Glutamatergic neuron (in vitro differentiated cells): ENCODE measurements around the gene FGFBP1. TPM values are rescaled to one million over a fixed set of nuclear protein-coding genes. Genes with fewer than 3 reads are reported as not detected.

Source experiments
- DNase-seq: peaks from one replicate; pipeline ENCODE4 v3.0.0; 2022
- H3K27ac Mint-ChIP-seq: one replicate; pipeline ENCODE4 v1.8.0; 2020; ENCODE audit warnings: mild to moderate bottlenecking, mixed read lengths, inconsistent platforms; ENCODE audit not compliant: unreplicated experiment
- H3K27me3 Mint-ChIP-seq: one replicate; pipeline ENCODE4 v1.8.0; 2020; ENCODE audit warnings: mild to moderate bottlenecking, moderate library complexity, mixed read lengths, inconsistent platforms; ENCODE audit not compliant: unreplicated experiment
- H3K36me3 Mint-ChIP-seq: one replicate; pipeline ENCODE4 v1.8.0; 2020; ENCODE audit warnings: mild to moderate bottlenecking, mixed read lengths, inconsistent platforms; ENCODE audit not compliant: unreplicated experiment
- H3K4me1 Mint-ChIP-seq: one replicate; pipeline ENCODE4 v1.8.0; 2020; ENCODE audit warnings: mild to moderate bottlenecking, low read depth, mixed read lengths, inconsistent platforms; ENCODE audit not compliant: unreplicated experiment
- H3K4me3 Mint-ChIP-seq: one replicate; pipeline ENCODE4 v1.8.0; 2020; ENCODE audit warnings: mild to moderate bottlenecking, mixed read lengths, inconsistent platforms; ENCODE audit not compliant: unreplicated experiment
- H3K9me3 Mint-ChIP-seq: one replicate; pipeline ENCODE4 v1.8.0; 2020; ENCODE audit warnings: mild to moderate bottlenecking, moderate library complexity, mixed read lengths, inconsistent platforms; ENCODE audit not compliant: unreplicated experiment
- total RNA-seq: library from RNA; stranded (reverse); fragmentation: NEBNext Ultra II Directional; extraction: Animal tissue kit (Norgen Biotek cat#: 25700); gene quantifications from one replicate; pipeline ENCODE4 v1.2.1, GENCODE V29; 2021; ENCODE audit not compliant: unreplicated experiment
- TF ChIP-seq, protein P1 (sequence below): fragments of 200-600 bp; sonication (generic); IDR thresholded peaks from one replicate; pipeline ENCODE4 v1.5.0; 2021; ENCODE audit not compliant: partially characterized antibody, unreplicated experiment

The FGFBP1 gene
- total RNA-seq, 1 donor from 2014 or later, result not detected

DNA sequence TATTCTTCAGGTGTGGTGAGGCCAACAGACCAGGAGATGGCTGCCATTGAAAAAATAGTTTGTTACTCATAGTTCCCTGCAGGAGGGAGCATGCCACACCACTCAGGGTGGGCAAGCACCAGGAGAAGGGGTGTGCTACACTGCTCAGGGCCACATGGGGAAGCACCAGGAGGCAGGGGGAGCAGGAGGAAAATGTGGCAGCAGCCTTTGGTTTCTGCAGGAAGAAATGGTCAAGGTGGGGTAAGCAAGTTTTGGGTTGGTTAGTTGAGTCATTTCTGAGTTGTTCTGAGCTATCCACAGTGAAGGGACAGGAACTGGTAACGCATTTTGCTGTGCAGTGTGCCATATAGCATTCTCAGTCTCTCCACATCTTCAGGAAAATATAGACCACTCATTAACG is 23.8 kb downstream of the FGFBP1 start:
- Mint-ChIP-seq H3K27ac (no peak overlapping the region), H3K36me3 (peaks cover 5% of the 10 kb centered on the region), H3K9me3 (no peaks in the 10 kb centered on the region)

DNA sequence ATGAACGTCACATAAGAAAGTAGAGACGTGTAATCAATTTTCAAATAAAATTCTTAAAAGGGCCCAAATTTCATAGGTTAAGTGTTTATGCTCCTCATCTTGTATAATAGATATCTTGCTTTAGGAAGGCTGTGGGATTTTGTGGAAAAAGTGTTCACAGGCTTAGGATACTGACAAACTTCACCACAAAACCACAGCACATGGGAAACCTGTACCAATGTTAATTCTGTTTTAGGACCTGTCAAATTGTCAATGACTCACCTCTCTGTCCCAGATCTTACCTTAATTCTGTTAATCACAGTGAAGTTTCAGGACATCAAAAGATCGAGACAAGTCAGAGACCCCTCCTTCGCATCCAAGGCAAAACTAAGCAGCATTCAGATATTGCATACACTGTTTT is 24.2 kb downstream of the FGFBP1 start:
- DNase-seq, result no peak
- H3K4me1 Mint-ChIP-seq, result no peaks in the 10 kb centered on the region
- H3K4me3 Mint-ChIP-seq, result no peak overlapping the region
- no peaks in the 10 kb centered on the region for H3K9me3 Mint-ChIP-seq
- H3K27ac Mint-ChIP-seq, result no peak overlapping the region
- no peaks in the 10 kb centered on the region for H3K27me3 Mint-ChIP-seq
- TF ChIP-seq, protein P1, sequence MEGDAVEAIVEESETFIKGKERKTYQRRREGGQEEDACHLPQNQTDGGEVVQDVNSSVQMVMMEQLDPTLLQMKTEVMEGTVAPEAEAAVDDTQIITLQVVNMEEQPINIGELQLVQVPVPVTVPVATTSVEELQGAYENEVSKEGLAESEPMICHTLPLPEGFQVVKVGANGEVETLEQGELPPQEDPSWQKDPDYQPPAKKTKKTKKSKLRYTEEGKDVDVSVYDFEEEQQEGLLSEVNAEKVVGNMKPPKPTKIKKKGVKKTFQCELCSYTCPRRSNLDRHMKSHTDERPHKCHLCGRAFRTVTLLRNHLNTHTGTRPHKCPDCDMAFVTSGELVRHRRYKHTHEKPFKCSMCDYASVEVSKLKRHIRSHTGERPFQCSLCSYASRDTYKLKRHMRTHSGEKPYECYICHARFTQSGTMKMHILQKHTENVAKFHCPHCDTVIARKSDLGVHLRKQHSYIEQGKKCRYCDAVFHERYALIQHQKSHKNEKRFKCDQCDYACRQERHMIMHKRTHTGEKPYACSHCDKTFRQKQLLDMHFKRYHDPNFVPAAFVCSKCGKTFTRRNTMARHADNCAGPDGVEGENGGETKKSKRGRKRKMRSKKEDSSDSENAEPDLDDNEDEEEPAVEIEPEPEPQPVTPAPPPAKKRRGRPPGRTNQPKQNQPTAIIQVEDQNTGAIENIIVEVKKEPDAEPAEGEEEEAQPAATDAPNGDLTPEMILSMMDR, result no peak
- peaks cover 5% of the 10 kb centered on the region for H3K36me3 Mint-ChIP-seq

More for the DNA sequence above, 23.8 kb downstream of the FGFBP1 start:
- Mint-ChIP-seq H3K4me1 (no peaks in the 10 kb centered on the region), H3K27me3 (no peaks in the 10 kb centered on the region), H3K4me3 (no peak overlapping the region)
- TF ChIP-seq, protein P1, result no peak
- DNase-seq, result no peak

DNA sequence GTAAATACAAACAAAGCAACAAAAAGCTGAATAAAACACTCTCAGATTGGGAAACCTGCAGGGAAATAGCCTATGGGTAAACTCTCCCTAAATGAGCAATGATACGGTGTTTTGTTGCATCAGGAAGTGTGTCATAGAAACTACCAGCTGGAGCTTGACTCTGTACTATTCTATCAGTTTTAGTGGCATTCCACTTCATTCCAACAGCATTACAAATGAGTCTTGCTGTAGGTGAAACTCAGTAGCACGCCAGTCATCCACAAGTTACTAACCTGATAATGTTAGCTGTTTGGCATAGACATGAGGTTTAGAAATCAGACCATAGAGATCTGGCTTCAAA is 24.9 kb downstream of the FGFBP1 start:
- H3K4me3 Mint-ChIP-seq, result no peak overlapping the region
- no peaks in the 10 kb centered on the region for H3K27me3 Mint-ChIP-seq
- no peaks in the 10 kb centered on the region for H3K4me1 Mint-ChIP-seq
- TF ChIP-seq, protein P1, result no peak
- H3K9me3 Mint-ChIP-seq, result no peaks in the 10 kb centered on the region
- peaks cover 5% of the 10 kb centered on the region for H3K36me3 Mint-ChIP-seq
- no peak overlapping the region for H3K27ac Mint-ChIP-seq
- no peak for DNase-seq

DNA sequence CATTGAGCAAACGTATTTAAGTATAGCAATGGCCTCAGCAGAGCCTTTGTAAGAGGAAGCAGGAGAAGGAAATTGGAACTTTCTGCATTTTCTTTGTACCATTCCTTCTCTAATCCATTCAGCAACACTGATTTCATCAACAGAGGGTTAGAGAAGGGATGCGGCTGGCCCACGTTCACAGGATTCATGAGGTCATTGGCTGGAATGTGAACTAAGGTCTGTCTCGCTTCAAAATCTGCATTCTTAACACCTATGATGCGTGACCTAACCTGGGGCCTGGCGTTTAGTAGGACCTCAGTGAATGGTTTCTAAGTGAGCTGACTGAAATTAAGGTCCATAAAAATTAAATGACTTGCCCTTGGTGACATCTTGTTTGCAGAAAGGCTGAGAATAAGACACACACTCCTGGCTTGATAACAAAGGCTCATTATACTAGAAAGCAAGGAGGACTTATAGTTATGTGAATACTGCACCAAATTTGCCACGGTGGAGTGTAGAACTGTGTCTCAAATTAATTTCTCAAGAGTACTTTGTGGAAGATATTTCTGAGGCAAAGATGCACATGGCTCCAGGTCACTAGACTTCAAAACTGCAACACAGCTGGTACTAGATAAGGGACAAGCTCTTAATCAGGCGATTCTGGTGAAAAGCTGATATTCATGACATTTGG is 25.4 kb downstream of the FGFBP1 start:
- Mint-ChIP-seq H3K4me3 (no peak overlapping the region), H3K27ac (no peak overlapping the region)
- TF ChIP-seq, protein P1, result no peak

DNA sequence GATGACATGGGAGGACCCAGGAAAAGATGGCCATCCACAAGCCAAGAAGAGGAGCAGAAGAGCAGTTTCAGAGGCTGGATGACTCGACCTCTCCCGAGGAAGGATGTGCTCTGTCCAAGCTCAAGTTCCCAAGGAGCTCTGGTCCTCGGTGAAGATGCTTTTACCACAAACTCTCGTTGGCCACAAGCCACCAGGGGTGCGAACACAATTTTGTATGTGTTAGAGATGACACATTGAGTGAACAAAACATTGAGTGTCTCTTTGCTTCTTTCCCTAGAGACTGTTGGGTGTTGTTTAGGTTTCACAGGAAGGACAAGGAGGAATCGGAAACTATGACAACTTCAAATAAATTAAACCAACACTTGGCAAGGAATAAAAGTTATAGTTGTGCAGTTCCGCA is 26.3 kb downstream of the FGFBP1 start:
- no peak overlapping the region for H3K27ac Mint-ChIP-seq
- no peaks in the 10 kb centered on the region for H3K9me3 Mint-ChIP-seq
- H3K36me3 Mint-ChIP-seq, result peaks cover 5% of the 10 kb centered on the region
- no peak overlapping the region for H3K4me3 Mint-ChIP-seq
- no peaks in the 10 kb centered on the region for H3K27me3 Mint-ChIP-seq
- no peak for DNase-seq
- peaks cover 2% of the 10 kb centered on the region for H3K4me1 Mint-ChIP-seq
- TF ChIP-seq, protein P1, result no peak

More for the DNA sequence above, 25.4 kb downstream of the FGFBP1 start:
- no peaks in the 10 kb centered on the region for H3K9me3 Mint-ChIP-seq
- DNase-seq, result no peak
- peaks cover 5% of the 10 kb centered on the region for H3K36me3 Mint-ChIP-seq
- H3K27me3 Mint-ChIP-seq, result no peaks in the 10 kb centered on the region
- no peaks in the 10 kb centered on the region for H3K4me1 Mint-ChIP-seq
